Gastroesophageal sphincter (tissue), 3 donors: ENCODE results near the gene C1orf198.

Source experiments
- CTCF ChIP-seq, 4 experiments: fragments of 200-600 bp in 2 of 4; fragments of 450-650 bp in 2 of 4; sonication (generic) in 1 of 4; IDR thresholded peaks; one replicate each; pipeline ENCODE4 v1.5.1; 2017 to 2019; ENCODE audit warnings: antibody characterized with exemption in 4 of 4, mild to moderate bottlenecking in 2 of 4, moderate library complexity in 2 of 4
- POLR2A ChIP-seq, 2 donors: fragments of 450-650 bp; IDR thresholded peaks; one replicate each; pipeline ENCODE4 v1.6.1; 2017; ENCODE audit warnings: antibody characterized with exemption in 2 of 2, mild to moderate bottlenecking in 2 of 2, moderate library complexity in 1 of 2

GRCh38 chr1:230828421-230828820 lies 39.9 kb downstream of the C1orf198 start:
- TF ChIP-seq CTCF (IDR thresholded peaks at IDR 0.05), result no peak
- no peak for TF ChIP-seq POLR2A (IDR thresholded peaks at IDR 0.05)
